Measurements from ENCODE around the gene ATF5. TPM values are rescaled to one million over a fixed set of nuclear protein-coding genes. Genes with fewer than 3 reads are reported as not detected.

Gene ATF5, protein sequence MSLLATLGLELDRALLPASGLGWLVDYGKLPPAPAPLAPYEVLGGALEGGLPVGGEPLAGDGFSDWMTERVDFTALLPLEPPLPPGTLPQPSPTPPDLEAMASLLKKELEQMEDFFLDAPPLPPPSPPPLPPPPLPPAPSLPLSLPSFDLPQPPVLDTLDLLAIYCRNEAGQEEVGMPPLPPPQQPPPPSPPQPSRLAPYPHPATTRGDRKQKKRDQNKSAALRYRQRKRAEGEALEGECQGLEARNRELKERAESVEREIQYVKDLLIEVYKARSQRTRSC
- polyA plus RNA-seq (2013) = 17.8 and 18.2 TPM in 2 replicates

DNA sequence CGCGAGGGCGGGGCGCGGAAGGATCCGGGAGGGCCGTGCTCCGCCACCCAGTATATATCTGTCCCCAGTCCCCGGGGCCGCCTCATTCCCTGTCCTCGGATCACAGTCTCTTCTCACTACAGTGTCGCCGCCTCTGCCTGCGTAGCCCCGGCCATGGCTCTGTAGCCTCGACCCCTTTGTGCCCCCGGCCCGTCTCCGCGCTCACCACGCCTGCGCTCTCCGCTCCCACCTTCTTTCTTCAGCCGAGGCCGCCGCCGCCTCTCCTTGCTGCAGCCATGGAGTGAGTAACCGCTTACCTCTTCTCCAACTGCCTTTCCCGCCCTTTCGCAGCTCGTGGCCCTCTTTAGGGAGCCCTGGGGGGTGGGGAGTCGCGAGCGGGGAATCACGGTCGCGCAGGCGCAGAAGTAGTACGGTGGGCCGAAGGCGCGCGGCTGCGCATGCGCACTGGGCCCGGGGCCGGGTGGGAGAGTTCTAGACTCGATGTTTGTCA is at the start of gene ATF5, which contains the start of gene NUP62:
TSS of gene ATF5 (plus strand) at position 85 of the 490 bp plus-strand sequence. CDS start 1,646 bp downstream, outside the sequence.
TSS of gene NUP62 (minus strand) at position 384 of the 490 bp plus-strand sequence. CDS start 19,697 bp downstream, outside the sequence.
- Histone ChIP-seq H3K14ac (ENCODE audit: low read length) (peak within 1 kb of the TSS; percentile 97), H3K4me1 (ENCODE audit: control insufficient read depth in 1 of 2, insufficient read depth in 2 of 2, low read length in 2 of 2) (peaks cover 6 to 8% of the 10 kb centered on the region in 2 experiments), H3K27me3 (ENCODE audit: insufficient read depth, low read length) (no peaks in the 10 kb centered on the region), H2BK12ac (ENCODE audit: low read length) (no peak within 1 kb of the TSS), H3K27ac (ENCODE audit: low read depth, low read length) (peak within 1 kb of the TSS; percentile 90), H3K23ac (ENCODE audit: low read length) (no peak within 1 kb of the TSS), H3K79me2 (ENCODE audit: control insufficient read depth, insufficient read depth, low read length, poor library complexity) (peaks cover 15% of the 10 kb centered on the region), H4K8ac (ENCODE audit: low read depth, low read length) (peak within 1 kb of the TSS; percentile 97), H3K4me3 (ENCODE audit: low read depth, low read length) (peak within 1 kb of the TSS; percentile 90), H4K91ac (ENCODE audit: low read depth, low read length) (peak within 1 kb of the TSS; percentile 98), H3K79me1 (ENCODE audit: low read length) (peaks cover 11% of the 10 kb centered on the region), H3K18ac (ENCODE audit: low read length) (peak within 1 kb of the TSS; percentile 99), H3K9ac (ENCODE audit: low read length) (peak within 1 kb of the TSS; percentile 92), H2AK5ac (ENCODE audit: low read length) (peak within 1 kb of the TSS; percentile 95), H3K9me3 (ENCODE audit: insufficient read depth, low read depth, low read length) (peaks cover 3% of the 10 kb centered on the region), H2BK120ac (ENCODE audit: insufficient read depth, low read length, poor library complexity) (peak within 1 kb of the TSS; percentile 92), H4K12ac (ENCODE audit: low read depth, low read length) (peak within 1 kb of the TSS; percentile 99), H2AFZ (ENCODE audit: insufficient read depth, low read length, poor library complexity) (peak within 1 kb of the TSS; percentile 95), H3K36me3 (ENCODE audit: control insufficient read depth in 1 of 2, insufficient read depth in 2 of 2, low read length in 2 of 2) (peaks cover 25% of the 10 kb centered on the region in 2 experiments), H2BK5ac (ENCODE audit: low read depth, low read length, poor library complexity) (peak within 1 kb of the TSS; percentile 95), H3K4me2 (ENCODE audit: low read length) (peak within 1 kb of the TSS; percentile 85), H3K4ac (ENCODE audit: low read depth, low read length) (peak within 1 kb of the TSS; percentile 96)
- peak; percentile 68 to 77 for DNase-seq
- WGBS (ENCODE audit: extremely low coverage, insufficient coverage, insufficient read length) = no CpG with 5 or more reads among the region's 48 CpGs

DNA sequence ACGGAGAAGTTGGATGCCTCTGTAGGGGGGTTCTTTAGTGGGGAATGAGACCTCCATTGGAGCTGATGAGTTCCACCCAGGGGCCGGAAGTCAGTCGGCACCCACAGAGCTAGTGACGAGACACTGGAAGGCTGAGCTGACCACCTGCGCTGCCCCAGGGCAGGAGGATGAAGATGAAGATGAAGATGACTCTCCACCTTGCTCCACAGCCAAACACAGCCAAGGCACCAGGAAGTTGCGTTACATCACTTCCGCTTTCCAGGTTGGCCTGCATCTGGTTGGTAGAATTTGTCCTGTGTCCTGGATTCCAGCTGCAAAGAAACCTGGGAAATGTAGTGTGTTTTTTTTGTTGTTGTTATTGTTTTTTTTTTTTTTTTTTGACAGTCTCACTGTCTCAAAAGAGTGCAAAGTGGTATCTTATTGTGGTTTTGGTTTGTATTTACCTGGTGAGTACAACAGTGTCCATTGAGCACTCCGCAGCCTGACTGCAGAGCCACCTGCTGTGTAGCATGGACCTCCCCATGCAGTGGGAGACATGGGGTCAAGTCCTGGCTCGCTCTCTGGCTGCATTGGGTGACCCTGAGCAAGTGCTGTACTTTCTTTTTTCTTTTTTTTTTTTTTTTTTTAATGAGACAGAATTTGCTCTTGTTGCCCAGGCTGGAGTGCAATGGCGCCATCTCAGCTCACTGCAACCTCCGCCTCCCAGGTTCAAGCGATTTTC is 49.6 kb upstream of the ATF5 start:
- no peaks in the 10 kb centered on the region for H3K27me3 ChIP-seq (ENCODE audit: insufficient read depth, low read length)

DNA sequence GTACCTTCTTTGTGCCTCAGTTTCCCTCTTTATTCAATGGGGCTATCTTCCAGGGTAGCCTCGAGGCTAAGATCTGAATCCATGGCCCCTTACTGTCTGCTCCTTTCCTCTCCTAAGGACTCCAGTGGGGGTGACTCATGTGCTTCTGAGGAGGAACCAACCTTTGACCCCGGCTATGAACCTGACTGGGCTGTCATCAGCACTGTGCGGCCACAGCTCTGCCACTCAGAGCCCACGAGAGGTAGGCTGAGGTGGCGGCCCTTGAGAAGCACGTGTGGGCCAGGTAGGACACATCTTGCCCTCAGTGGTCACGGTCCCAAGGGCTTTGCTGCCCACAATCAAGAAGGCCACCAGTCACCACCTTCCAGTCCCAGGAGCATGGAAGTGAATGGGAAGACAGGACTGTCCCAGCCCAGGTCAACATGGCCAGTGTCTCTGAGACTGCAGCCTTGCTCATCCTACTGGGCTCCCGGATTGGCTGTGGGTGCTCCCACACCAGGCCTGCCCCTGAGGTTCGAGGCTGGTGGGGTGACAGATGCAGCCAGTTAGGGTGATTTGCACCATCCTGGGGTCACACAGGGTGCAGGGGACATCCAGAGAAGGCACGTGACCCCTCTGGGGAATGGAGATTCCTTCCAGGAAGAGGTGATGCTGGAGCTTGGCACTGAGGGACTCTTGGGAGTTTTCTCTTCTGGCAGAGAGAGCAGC is 48.7 kb upstream of the ATF5 start:
- Histone ChIP-seq H3K36me3 (ENCODE audit: control insufficient read depth in 1 of 2, insufficient read depth in 2 of 2, low read length in 2 of 2) (peaks cover 50 to 53% of the 10 kb centered on the region in 2 experiments), H4K8ac (ENCODE audit: low read depth, low read length) (no peak overlapping the region), H2AK5ac (ENCODE audit: low read length) (no peak overlapping the region), H3K4me1 (ENCODE audit: control insufficient read depth in 1 of 2, insufficient read depth in 2 of 2, low read length in 2 of 2) (peaks cover 5 to 11% of the 10 kb centered on the region in 2 experiments), H3K27me3 (ENCODE audit: insufficient read depth, low read length) (no peaks in the 10 kb centered on the region), H2AFZ (ENCODE audit: insufficient read depth, low read length, poor library complexity) (no peak overlapping the region), H2BK120ac (ENCODE audit: insufficient read depth, low read length, poor library complexity) (no peak overlapping the region), H3K4ac (ENCODE audit: low read depth, low read length) (no peak overlapping the region), H4K12ac (ENCODE audit: low read depth, low read length) (no peak overlapping the region), H3K27ac (ENCODE audit: low read depth, low read length) (no peak overlapping the region), H3K9ac (ENCODE audit: low read length) (no peak overlapping the region), H3K4me2 (ENCODE audit: low read length) (no peak overlapping the region), H3K23ac (ENCODE audit: low read length) (no peak overlapping the region), H4K91ac (ENCODE audit: low read depth, low read length) (no peak overlapping the region), H2BK5ac (ENCODE audit: low read depth, low read length, poor library complexity) (no peak overlapping the region), H3K18ac (ENCODE audit: low read length) (peak overlapping the region; percentile 1), H2BK12ac (ENCODE audit: low read length) (no peak overlapping the region), H3K14ac (ENCODE audit: low read length) (no peak overlapping the region), H3K79me1 (ENCODE audit: low read length) (peaks cover 21% of the 10 kb centered on the region), H3K4me3 (ENCODE audit: low read depth, low read length) (no peak overlapping the region), H3K9me3 (ENCODE audit: insufficient read depth, low read depth, low read length) (peaks cover 5% of the 10 kb centered on the region), H3K79me2 (ENCODE audit: control insufficient read depth, insufficient read depth, low read length, poor library complexity) (peaks cover 18% of the 10 kb centered on the region)
- no CpG with 5 or more reads among the region's 10 CpGs for WGBS (ENCODE audit: extremely low coverage, insufficient coverage, insufficient read length)
- DNase-seq = no peak

More for the DNA sequence above, 49.6 kb upstream of the ATF5 start:
- H3K27ac ChIP-seq (ENCODE audit: low read depth, low read length) = no peak overlapping the region
- DNase-seq = no peak
- H3K9me3 ChIP-seq (ENCODE audit: insufficient read depth, low read depth, low read length) = peaks cover 5% of the 10 kb centered on the region
- peaks cover 47 to 51% of the 10 kb centered on the region in 2 experiments for H3K36me3 ChIP-seq (ENCODE audit: control insufficient read depth in 1 of 2, insufficient read depth in 2 of 2, low read length in 2 of 2)
- no peak overlapping the region for H2BK12ac ChIP-seq (ENCODE audit: low read length)
- H3K14ac ChIP-seq (ENCODE audit: low read length) = no peak overlapping the region
- H3K79me2 ChIP-seq (ENCODE audit: control insufficient read depth, insufficient read depth, low read length, poor library complexity) = peaks cover 20% of the 10 kb centered on the region
- no peak overlapping the region for H4K91ac ChIP-seq (ENCODE audit: low read depth, low read length)
- no peak overlapping the region for H4K12ac ChIP-seq (ENCODE audit: low read depth, low read length)
- peaks cover 6 to 12% of the 10 kb centered on the region in 2 experiments for H3K4me1 ChIP-seq (ENCODE audit: control insufficient read depth in 1 of 2, insufficient read depth in 2 of 2, low read length in 2 of 2)
- no CpG with 5 or more reads among the region's 12 CpGs for WGBS (ENCODE audit: extremely low coverage, insufficient coverage, insufficient read length)
- H3K4me2 ChIP-seq (ENCODE audit: low read length) = no peak overlapping the region
- no peak overlapping the region for H3K4me3 ChIP-seq (ENCODE audit: low read depth, low read length)
- H2BK120ac ChIP-seq (ENCODE audit: insufficient read depth, low read length, poor library complexity) = no peak overlapping the region
- H2AK5ac ChIP-seq (ENCODE audit: low read length) = no peak overlapping the region
- no peak overlapping the region for H3K23ac ChIP-seq (ENCODE audit: low read length)
- H2BK5ac ChIP-seq (ENCODE audit: low read depth, low read length, poor library complexity) = no peak overlapping the region
- no peak overlapping the region for H2AFZ ChIP-seq (ENCODE audit: insufficient read depth, low read length, poor library complexity)
- no peak overlapping the region for H4K8ac ChIP-seq (ENCODE audit: low read depth, low read length)
- no peak overlapping the region for H3K18ac ChIP-seq (ENCODE audit: low read length)
- H3K4ac ChIP-seq (ENCODE audit: low read depth, low read length) = no peak overlapping the region
- H3K9ac ChIP-seq (ENCODE audit: low read length) = no peak overlapping the region
- peaks cover 21% of the 10 kb centered on the region for H3K79me1 ChIP-seq (ENCODE audit: low read length)

DNA sequence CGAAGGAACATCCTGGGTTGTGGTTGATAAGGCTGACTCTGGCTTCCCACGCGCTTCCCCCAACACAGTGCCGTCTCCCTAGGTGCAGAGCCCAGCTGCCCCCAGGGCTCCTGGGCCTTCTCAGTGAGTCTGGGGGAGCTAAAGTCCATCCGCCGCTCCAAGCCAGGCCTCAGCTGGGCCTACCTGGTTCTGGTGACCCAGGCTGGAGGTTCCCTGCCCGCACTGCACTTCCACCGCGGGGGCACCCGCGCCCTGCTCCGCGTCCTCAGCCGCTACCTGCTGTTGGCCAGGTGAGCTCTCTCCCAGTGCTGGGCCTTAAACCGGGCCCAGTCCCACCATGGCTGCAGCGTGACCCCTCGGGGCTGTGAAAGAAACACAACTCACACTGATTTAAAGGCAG is 47.8 kb upstream of the ATF5 start:
- H4K91ac ChIP-seq (ENCODE audit: low read depth, low read length) = no peak overlapping the region
- no peak overlapping the region for H2AFZ ChIP-seq (ENCODE audit: insufficient read depth, low read length, poor library complexity)
- no peak overlapping the region for H2BK12ac ChIP-seq (ENCODE audit: low read length)
- H2BK120ac ChIP-seq (ENCODE audit: insufficient read depth, low read length, poor library complexity) = no peak overlapping the region
- H3K79me1 ChIP-seq (ENCODE audit: low read length) = peaks cover 13% of the 10 kb centered on the region
- no peaks in the 10 kb centered on the region for H3K27me3 ChIP-seq (ENCODE audit: insufficient read depth, low read length)
- no peak overlapping the region for H3K9ac ChIP-seq (ENCODE audit: low read length)
- H4K8ac ChIP-seq (ENCODE audit: low read depth, low read length) = no peak overlapping the region
- H3K27ac ChIP-seq (ENCODE audit: low read depth, low read length) = no peak overlapping the region
- no peak overlapping the region for H2AK5ac ChIP-seq (ENCODE audit: low read length)
- H3K79me2 ChIP-seq (ENCODE audit: control insufficient read depth, insufficient read depth, low read length, poor library complexity) = peaks cover 10% of the 10 kb centered on the region
- H3K36me3 ChIP-seq (ENCODE audit: control insufficient read depth in 1 of 2, insufficient read depth in 2 of 2, low read length in 2 of 2) = peaks cover 53 to 54% of the 10 kb centered on the region in 2 experiments
- no peak overlapping the region for H3K4me3 ChIP-seq (ENCODE audit: low read depth, low read length)
- no peak overlapping the region for H3K23ac ChIP-seq (ENCODE audit: low read length)
- DNase-seq = no peak
- H3K18ac ChIP-seq (ENCODE audit: low read length) = no peak overlapping the region
- H3K4ac ChIP-seq (ENCODE audit: low read depth, low read length) = no peak overlapping the region
- no peak overlapping the region for H2BK5ac ChIP-seq (ENCODE audit: low read depth, low read length, poor library complexity)
- no peak overlapping the region for H3K4me2 ChIP-seq (ENCODE audit: low read length)
- no peak overlapping the region for H4K12ac ChIP-seq (ENCODE audit: low read depth, low read length)
- peaks cover 5% of the 10 kb centered on the region for H3K9me3 ChIP-seq (ENCODE audit: insufficient read depth, low read depth, low read length)
- H3K4me1 ChIP-seq (ENCODE audit: control insufficient read depth in 1 of 2, insufficient read depth in 2 of 2, low read length in 2 of 2) = peaks cover 0 to 5% of the 10 kb centered on the region in 2 experiments
- WGBS (ENCODE audit: extremely low coverage, insufficient coverage, insufficient read length) = no CpG with 5 or more reads among the region's 17 CpGs
- no peak overlapping the region for H3K14ac ChIP-seq (ENCODE audit: low read length)

Measured in trophoblast cell (in vitro differentiated cells and primary cell).